Tibial artery (tissue), 4 donors: Measurements from ENCODE around the gene LSP1.

Experiments
- DNase-seq, 2 donors: peaks; one replicate each; pipeline ENCODE4 v3.0.0-alpha.2; 2019
- H3K27ac ChIP-seq, 2 donors: fragments of 200-600 bp; sonication (generic) in 1 of 2; 1 replicate in 1 of 2; 2 replicates in 1 of 2; pipeline ENCODE4 v1.5.1; 2018 to 2019; ENCODE audit warnings: mild to moderate bottlenecking in 1 of 2
- H3K27me3 ChIP-seq, 2 donors: fragments of 200-600 bp; sonication (generic) in 1 of 2; one replicate each; pipeline versions ENCODE4 v1.5.1 to v1.6.0; 2016 to 2019
- H3K36me3 ChIP-seq, 3 donors: fragments of 200-600 bp; sonication (generic) in 2 of 3; one replicate each; pipeline ENCODE4 v1.5.1; 2016 to 2019; ENCODE audit warnings: mild to moderate bottlenecking in 2 of 3
- H3K4me1 ChIP-seq, 4 donors: fragments of 200-600 bp; sonication (generic) in 2 of 4; 1 replicate in 3 of 4; 2 replicates in 1 of 4; pipeline ENCODE4 v1.5.1; 2016 to 2019
- H3K4me3 ChIP-seq, 2 donors: fragments of 200-600 bp; sonication (generic) in 1 of 2; 1 replicate in 1 of 2; 2 replicates in 1 of 2; pipeline ENCODE4 v1.5.1; 2018 to 2019; ENCODE audit warnings: mild to moderate bottlenecking in 2 of 2
- H3K9me3 ChIP-seq, 3 donors: fragments of 200-600 bp; sonication (generic) in 1 of 3; one replicate each; pipeline ENCODE4 v1.5.1; 2016 to 2019
- CTCF ChIP-seq, 2 experiments: fragments of 200-600 bp in 1 of 2; fragments of 450-650 bp in 1 of 2; IDR thresholded peaks; one replicate each; pipeline ENCODE4 v1.5.1; 2017 to 2019; ENCODE audit warnings: antibody characterized with exemption in 2 of 2, mild to moderate bottlenecking in 1 of 2, moderate library complexity in 1 of 2
- intact Hi-C: fragments of 100-400 bp; cut with DNase I; formaldehyde crosslinking; loops from one replicate; pipeline ENCODE4 v1.15.0; 2023; ENCODE audit warnings: low total_unique reads

Gene LSP1

DNA sequence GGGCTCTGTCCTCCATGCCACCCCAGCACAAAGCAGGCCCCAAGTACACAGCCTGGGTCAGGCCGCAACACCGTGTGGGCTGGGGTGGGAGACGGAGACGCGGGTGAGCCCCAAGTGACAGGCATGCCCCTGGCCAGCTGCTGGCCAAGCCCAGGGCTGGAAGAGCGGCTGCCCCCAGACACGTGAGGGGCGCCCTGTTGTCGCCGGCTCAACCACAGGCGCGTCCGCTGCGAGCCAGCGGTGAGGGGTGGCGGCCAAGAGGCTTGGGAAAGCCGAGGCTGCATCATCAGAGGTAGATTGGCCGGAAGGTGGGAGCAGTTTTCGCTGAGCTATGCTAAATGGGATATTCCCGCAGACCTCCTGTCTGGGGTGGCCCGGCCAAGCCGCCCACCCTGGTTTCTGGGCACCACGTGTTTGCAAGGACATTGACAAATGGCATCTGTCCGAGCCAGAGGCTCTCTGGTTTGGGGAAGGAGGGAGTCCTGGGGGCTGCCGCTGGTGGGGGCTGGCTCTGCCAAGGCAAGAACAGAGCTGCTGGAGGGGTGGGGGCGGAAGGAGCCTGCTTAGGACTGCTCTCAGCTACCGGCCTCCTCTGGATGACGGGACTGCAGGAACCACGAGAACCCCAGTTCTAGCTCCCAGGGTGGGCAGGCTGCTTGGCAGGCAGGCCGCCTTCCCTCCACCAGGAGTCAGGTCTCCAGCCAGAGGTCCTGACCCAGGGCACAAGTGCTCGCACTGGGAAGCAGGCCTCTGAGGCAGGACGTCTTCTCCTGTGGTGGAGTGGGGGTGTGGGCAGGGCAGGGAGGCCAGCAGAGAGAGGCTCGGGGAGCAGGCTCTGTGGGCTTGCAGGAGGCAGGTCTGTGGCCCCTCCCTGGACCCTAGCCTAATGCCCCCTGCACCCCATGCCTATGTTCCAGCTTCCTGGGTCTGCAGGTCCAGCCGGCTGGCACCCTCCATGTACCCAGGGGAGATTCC is 38.3 kb downstream of the LSP1 start:
- H3K4me1 ChIP-seq: peaks cover 0 to 5% (median 0%) of the 10 kb centered on the region in 4 donors
- TF ChIP-seq CTCF (IDR thresholded peaks at IDR 0.05): no peak
- H3K4me3 ChIP-seq: no peak overlapping the region
- peaks cover 0 to 23% (median 0%) of the 10 kb centered on the region in 3 donors for H3K36me3 ChIP-seq
- H3K27ac ChIP-seq: no peak overlapping the region
- no peak for DNase-seq
- peaks cover 0 to 15% of the 10 kb centered on the region in 2 donors for H3K27me3 ChIP-seq
- no peaks in the 10 kb centered on the region for H3K9me3 ChIP-seq
- intact Hi-C loops: no loop called here

DNA sequence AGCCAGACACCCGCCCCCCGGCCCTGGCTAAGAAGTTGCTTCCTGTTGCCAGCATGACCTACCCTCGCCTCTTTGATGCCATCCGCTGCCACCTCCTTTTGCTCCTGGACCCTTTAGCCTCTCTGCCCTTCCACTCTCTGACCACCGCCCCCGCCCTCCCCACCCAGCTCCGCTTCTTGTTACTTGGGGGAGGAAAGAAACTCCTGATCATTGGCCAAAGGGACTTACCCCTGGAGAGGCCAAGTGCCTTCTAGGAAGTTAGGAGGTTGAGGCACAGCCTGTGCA is 38.9 kb downstream of the LSP1 start, which contains the start of gene PRR33:
TSS of gene PRR33 (minus strand) at position 65 of the 285 bp plus-strand sequence. CDS start 1,311 bp downstream, outside the sequence.
- TF ChIP-seq CTCF (IDR thresholded peaks at IDR 0.05): no peak
- Histone ChIP-seq H3K36me3 (peaks cover 0 to 23% (median 0%) of the 10 kb centered on the region in 3 donors), H3K4me3 (no peak within 1 kb of the TSS), H3K27ac (no peak within 1 kb of the TSS), H3K27me3 (peaks cover 0 to 15% of the 10 kb centered on the region in 2 donors), H3K4me1 (peaks cover 0 to 5% (median 0%) of the 10 kb centered on the region in 4 donors), H3K9me3 (no peaks in the 10 kb centered on the region)
- intact Hi-C loops: no loop called here
- DNase-seq: no peak

DNA sequence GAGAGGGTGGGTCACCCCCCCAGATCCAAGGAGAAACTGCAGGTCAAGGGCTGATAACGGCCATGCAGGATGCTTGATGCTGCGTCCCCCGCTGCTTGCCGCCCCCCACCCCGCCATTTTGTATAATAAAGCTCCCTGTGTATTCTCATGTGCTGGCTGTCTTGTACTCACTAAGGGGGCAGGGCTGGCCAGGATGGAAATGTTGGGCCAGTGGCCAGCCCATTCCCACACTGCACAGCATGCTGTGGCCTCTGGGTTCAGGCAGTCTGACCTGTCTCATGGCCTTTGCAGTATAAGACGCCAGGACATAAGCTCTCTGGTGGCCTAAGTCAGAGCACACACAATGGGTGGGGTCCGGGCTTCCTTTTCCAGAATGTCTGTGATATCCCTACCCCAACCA is 39.2 kb downstream of the LSP1 start:
- intact Hi-C loops: no loop called here
- H3K9me3 ChIP-seq: no peaks in the 10 kb centered on the region
- peaks cover 0 to 15% of the 10 kb centered on the region in 2 donors for H3K27me3 ChIP-seq
- peaks cover 0 to 5% (median 0%) of the 10 kb centered on the region in 4 donors for H3K4me1 ChIP-seq
- H3K27ac ChIP-seq: no peak overlapping the region
- H3K4me3 ChIP-seq: no peak overlapping the region
- DNase-seq: no peak
- H3K36me3 ChIP-seq: peaks cover 0 to 23% (median 0%) of the 10 kb centered on the region in 3 donors
- TF ChIP-seq CTCF (IDR thresholded peaks at IDR 0.05): no peak

DNA sequence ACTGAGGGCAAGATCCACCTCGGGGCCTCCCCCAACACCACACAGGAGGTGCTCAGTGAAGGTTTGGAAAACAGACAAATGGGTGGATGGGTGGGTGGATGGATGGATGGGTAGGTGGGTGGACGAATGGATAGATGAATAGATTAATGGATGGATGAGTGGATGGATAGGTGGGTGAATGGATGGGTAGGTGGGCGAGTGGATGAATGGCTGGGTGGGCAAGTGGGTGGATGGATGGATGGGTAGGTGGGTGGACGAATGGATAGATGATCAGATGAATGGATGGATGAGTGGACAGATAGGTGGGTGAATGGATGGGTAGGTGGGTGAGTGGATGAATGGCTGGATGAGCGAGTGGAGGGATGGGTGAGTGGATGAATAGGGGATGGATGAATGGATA is 39.7 kb downstream of the LSP1 start:
- Histone ChIP-seq H3K27ac (no peak overlapping the region), H3K36me3 (peaks cover 0 to 21% (median 0%) of the 10 kb centered on the region in 3 donors), H3K4me3 (no peak overlapping the region), H3K9me3 (no peaks in the 10 kb centered on the region), H3K4me1 (peaks cover 0 to 5% (median 0%) of the 10 kb centered on the region in 4 donors), H3K27me3 (peaks cover 0 to 16% of the 10 kb centered on the region in 2 donors)
- TF ChIP-seq CTCF (IDR thresholded peaks at IDR 0.05): no peak
- intact Hi-C loops: no loop called here
- DNase-seq: no peak

GRCh38 chr11:1893581-1894359 is 40.9 kb downstream of the LSP1 start:
- TF ChIP-seq CTCF (IDR thresholded peaks at IDR 0.05): no peak
- H3K36me3 ChIP-seq: peaks cover 0 to 11% (median 0%) of the 10 kb centered on the region in 3 donors
- intact Hi-C loops: loop anchor here (1.0 kb wide), 1 partner anchor 23 kb away; no protein-coding TSS in a partner anchor

More at GRCh38 chr11:1893581-1894359, 40.9 kb downstream of the LSP1 start:
- no peak overlapping the region for H3K27ac ChIP-seq
- H3K27me3 ChIP-seq: peaks cover 0 to 18% of the 10 kb centered on the region in 2 donors
- H3K4me3 ChIP-seq: no peak overlapping the region
- peaks cover 0 to 5% (median 0%) of the 10 kb centered on the region in 4 donors for H3K4me1 ChIP-seq
- no peak for DNase-seq
- H3K9me3 ChIP-seq: no peaks in the 10 kb centered on the region
